HepG2 (cell line): Measurements from ENCODE around the gene PPP4C. TPM values are rescaled to one million over a fixed set of nuclear protein-coding genes. Genes with fewer than 3 reads are reported as not detected.

Experiments
- GZF1 ChIP-seq: sonication (generic); formaldehyde crosslinking; IDR thresholded peaks from 2 replicates; pipeline ENCODE4 v1.5.1; 2020; ENCODE audit warnings: mild to moderate bottlenecking, missing genetic modification reagents
- HOXA3 ChIP-seq: sonication (generic); formaldehyde crosslinking; IDR thresholded peaks from 2 replicates; pipeline ENCODE4 v1.5.0; 2020; ENCODE audit warnings: missing genetic modification reagents
- KLF13 ChIP-seq: sonication (generic); formaldehyde crosslinking; IDR thresholded peaks from 2 replicates; pipeline ENCODE4 v1.4.0; 2020; ENCODE audit warnings: mild to moderate bottlenecking, missing genetic modification reagents
- LBX2 ChIP-seq: sonication (generic); formaldehyde crosslinking; IDR thresholded peaks from 2 replicates; pipeline ENCODE4 v1.5.0; 2020; ENCODE audit warnings: missing genetic modification reagents, mild to moderate bottlenecking, borderline replicate concordance
- MTA1 ChIP-seq: sonication (generic); formaldehyde crosslinking; IDR thresholded peaks from 2 replicates; pipeline ENCODE4 v1.4.0; 2020; ENCODE audit warnings: missing genetic modification reagents, mild to moderate bottlenecking, borderline replicate concordance
- NFRKB ChIP-seq: fragments of 450-650 bp; IDR thresholded peaks from 2 replicates; pipeline ENCODE4 v1.6.1; 2017
- NRL ChIP-seq: sonication (generic); formaldehyde crosslinking; IDR thresholded peaks from 2 replicates; pipeline ENCODE4 v1.5.0; 2020; ENCODE audit warnings: missing genetic modification reagents, mild to moderate bottlenecking, moderate library complexity, borderline replicate concordance
- SP2 ChIP-seq: sonication (generic); formaldehyde crosslinking; IDR thresholded peaks from 2 replicates; pipeline ENCODE4 v1.5.1; 2020; ENCODE audit warnings: mild to moderate bottlenecking, missing genetic modification reagents
- SRY ChIP-seq: sonication (generic); formaldehyde crosslinking; IDR thresholded peaks from 2 replicates; pipeline ENCODE4 v1.8.0; 2022; ENCODE audit warnings: mild to moderate bottlenecking, missing genetic modification reagents
- STAT5B ChIP-seq: sonication (generic); formaldehyde crosslinking; IDR thresholded peaks from 2 replicates; pipeline ENCODE4 v1.4.0; 2020; ENCODE audit warnings: missing genetic modification reagents
- ZNF263 ChIP-seq: sonication (generic); formaldehyde crosslinking; IDR thresholded peaks from 2 replicates; pipeline ENCODE4 v1.4.0; 2020; ENCODE audit warnings: missing genetic modification reagents
- ZNF337 ChIP-seq: sonication (generic); formaldehyde crosslinking; IDR thresholded peaks from 2 replicates; pipeline ENCODE4 v1.5.1; 2020; ENCODE audit warnings: missing genetic modification reagents, low read depth, mild to moderate bottlenecking, borderline replicate concordance
- ZNF547 ChIP-seq: sonication (generic); formaldehyde crosslinking; IDR thresholded peaks from 2 replicates; pipeline ENCODE4 v1.5.1; 2020; ENCODE audit warnings: mild to moderate bottlenecking, missing genetic modification reagents
- ZNF740 ChIP-seq: sonication (generic); formaldehyde crosslinking; IDR thresholded peaks from 2 replicates; pipeline ENCODE4 v1.4.0; 2020; ENCODE audit warnings: missing genetic modification reagents
- ZNF784 ChIP-seq: sonication (generic); formaldehyde crosslinking; IDR thresholded peaks from 2 replicates; pipeline ENCODE4 v1.5.1; 2020; ENCODE audit warnings: missing genetic modification reagents, mild to moderate bottlenecking, borderline replicate concordance
- ZNF800 ChIP-seq: sonication (generic); formaldehyde crosslinking; IDR thresholded peaks from 2 replicates; pipeline ENCODE4 v1.4.0; 2020; ENCODE audit warnings: missing genetic modification reagents
- ZNF891 ChIP-seq: sonication (generic); formaldehyde crosslinking; IDR thresholded peaks from 2 replicates; pipeline ENCODE4 v1.5.0; 2020; ENCODE audit warnings: mild to moderate bottlenecking, missing genetic modification reagents
- ZSCAN29 ChIP-seq: sonication (generic); formaldehyde crosslinking; conservative IDR thresholded peaks from 2 replicates; pipeline ENCODE4 v1.4.0; 2020; ENCODE audit warnings: mild to moderate bottlenecking, missing genetic modification reagents
- ZSCAN30 ChIP-seq: sonication (generic); formaldehyde crosslinking; IDR thresholded peaks from 2 replicates; pipeline ENCODE4 v1.5.0; 2020; ENCODE audit warnings: mild to moderate bottlenecking, missing genetic modification reagents
- polyA plus RNA-seq, 8 experiments: library from polyadenylated mRNA; depleted of rRNA in 3 of 8; stranded (reverse) in 7 of 8; unstranded in 1 of 8; fragments of >200 nt; fragmentation: Illumina TruSeq in 4 of 8; extraction: Trizol in 4 of 8; gene quantifications; 2 replicates each; pipeline versions ENCODE4 v1.2.1 to v1.2.3, GENCODE V29; 2011 to 2016; ENCODE audit warnings: low read depth in 4 of 8, missing spikeins in 1 of 8, mixed read lengths in 1 of 8; ENCODE audit not compliant: insufficient read depth in 1 of 8
- total RNA-seq, 5 experiments: library from RNA; depleted of rRNA; stranded (reverse); fragments of >200 nt; fragmentation: Illumina TruSeq; extraction: Trizol; gene quantifications; 2 replicates each; pipeline ENCODE4 v1.2.3, GENCODE V29; 2016; ENCODE audit warnings: low read depth in 1 of 5
- TF ChIP-seq, protein P1 (sequence below): sonication (generic); formaldehyde crosslinking; IDR thresholded peaks from 2 replicates; pipeline ENCODE4 v1.8.1; 2023; ENCODE audit warnings: mild to moderate bottlenecking, moderate library complexity, missing genetic modification reagents
- TF ChIP-seq, protein P2 (sequence below): sonication (generic); formaldehyde crosslinking; IDR thresholded peaks from 2 replicates; pipeline ENCODE4 v1.5.0; 2020; ENCODE audit warnings: missing genetic modification reagents, mild to moderate bottlenecking, borderline replicate concordance

Gene PPP4C
- total and polyA plus RNA-seq, 2 of the 13 experiments (the other 11 are each of a cell fraction or from before 2014, with no cell fraction given) = 176 to 220 TPM

GRCh38 chr16:30088832-30089624 lies 13.2 kb downstream of the PPP4C start (continued):
- TF ChIP-seq ZNF800 = peak; percentile 54; the same call in 1 of the 2 replicates
- peak; percentile 51; the same call in 1 of the 2 replicates for TF ChIP-seq ZNF263 (CRISPR knock-in tag)
- TF ChIP-seq NRL (CRISPR knock-in tag) = peak; percentile 82
- TF ChIP-seq ZSCAN30 (CRISPR knock-in tag) = no peak
- TF ChIP-seq, protein P1, sequence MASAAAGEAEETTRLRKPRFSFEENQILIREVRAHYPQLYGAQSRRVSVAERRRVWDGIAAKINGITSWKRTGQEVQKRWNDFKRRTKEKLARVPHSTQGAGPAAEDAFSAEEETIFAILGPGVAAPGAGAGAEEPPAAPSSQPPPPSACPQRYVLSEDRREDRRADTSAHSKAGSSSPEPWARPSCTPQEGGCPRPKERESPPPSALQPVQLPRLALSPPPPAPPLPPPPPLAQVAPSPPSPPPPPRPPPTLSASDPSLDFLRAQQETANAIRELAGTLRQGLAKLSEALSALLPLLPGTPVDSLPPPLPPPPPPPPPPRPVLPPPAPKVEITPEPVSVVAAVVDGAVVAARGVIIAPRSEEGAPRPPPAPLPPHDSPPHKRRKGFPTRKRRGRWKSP (CRISPR knock-in tag) = peak; percentile 53; the same call in 1 of the 2 replicates
- 0 out of 2 replicates have a peak, but pooled peaks have one; percentile 10 for TF ChIP-seq ZNF547
- TF ChIP-seq ZNF337 (CRISPR knock-in tag) = no peak
- peak; percentile 52; the same call in 1 of the 2 replicates for TF ChIP-seq ZNF891 (CRISPR knock-in tag)
- TF ChIP-seq GZF1 (CRISPR knock-in tag) = 0 out of 2 replicates have a peak, but pooled peaks have one; percentile 35
- 0 out of 2 replicates have a peak, but pooled peaks have one; percentile 21 for TF ChIP-seq KLF13 (CRISPR knock-in tag)
- TF ChIP-seq ZSCAN29 (CRISPR knock-in tag) = peak; percentile 91
- peak; percentile 33; the same call in 1 of the 2 replicates for TF ChIP-seq LBX2 (CRISPR knock-in tag)
- 0 out of 2 replicates have a peak, but pooled peaks have one; percentile 35 for TF ChIP-seq SP2
- no peak for TF ChIP-seq NFRKB
- no peak for TF ChIP-seq STAT5B
- TF ChIP-seq ZNF740 = peak; percentile 79
- TF ChIP-seq SRY (CRISPR knock-in tag) = 0 out of 2 replicates have a peak, but pooled peaks have one; percentile 63
- peak; percentile 14; the same call in 1 of the 2 replicates for TF ChIP-seq HOXA3 (CRISPR knock-in tag)
- no peak for TF ChIP-seq ZNF784 (CRISPR knock-in tag)
- TF ChIP-seq MTA1 (CRISPR knock-in tag) = peak; percentile 74; the same call in 1 of the 2 replicates
- TF ChIP-seq, protein P2, sequence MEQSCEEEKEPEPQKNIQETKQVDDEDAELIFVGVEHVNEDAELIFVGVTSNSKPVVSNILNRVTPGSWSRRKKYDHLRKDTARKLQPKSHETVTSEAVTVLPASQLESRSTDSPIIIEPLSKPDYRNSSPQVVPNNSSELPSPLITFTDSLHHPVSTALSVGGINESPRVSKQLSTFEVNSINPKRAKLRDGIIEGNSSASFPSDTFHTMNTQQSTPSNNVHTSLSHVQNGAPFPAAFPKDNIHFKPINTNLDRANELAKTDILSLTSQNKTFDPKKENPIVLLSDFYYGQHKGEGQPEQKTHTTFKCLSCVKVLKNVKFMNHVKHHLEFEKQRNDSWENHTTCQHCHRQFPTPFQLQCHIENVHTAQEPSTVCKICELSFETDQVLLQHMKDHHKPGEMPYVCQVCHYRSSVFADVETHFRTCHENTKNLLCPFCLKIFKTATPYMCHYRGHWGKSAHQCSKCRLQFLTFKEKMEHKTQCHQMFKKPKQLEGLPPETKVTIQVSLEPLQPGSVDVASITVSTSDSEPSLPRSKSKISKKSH (CRISPR knock-in tag) = peak; percentile 84
